GM10248 (cell line): ENCODE measurements around the gene NYAP1.

Experiments
- CTCF ChIA-PET: fragments of 300-600 bp; sonication (Branson Sonifier 250); formaldehyde crosslinking; extraction: SDS; loops from one replicate; lab custom pipeline; 2021; ENCODE audit warnings: antibody characterized with exemption; lab: Yijun Ruan, JAX
- POLR2A ChIA-PET: fragments of 350-650 bp; sonication (Branson Sonifier 250); formaldehyde crosslinking; extraction: SDS; loops from one replicate; lab custom pipeline; 2020; ENCODE audit warnings: antibody characterized with exemption; lab: Yijun Ruan, JAX
- DNase-seq: peaks from one replicate; pipeline ENCODE4 v3.0.0; 2012; ENCODE audit errors: extremely low spot score
- TF ChIP-seq, protein P1 (sequence below): IDR thresholded peaks from 2 replicates; pipeline ENCODE4 v1.5.1; 2012; ENCODE audit warnings: mild to moderate bottlenecking, low read depth; ENCODE audit errors: extremely low read depth, missing control alignments, control extremely low read depth

NYAP1 gene

GRCh38 chr7:100471021-100471420 lies 12.7 kb upstream of the NYAP1 start:
- TF ChIP-seq, protein P1, sequence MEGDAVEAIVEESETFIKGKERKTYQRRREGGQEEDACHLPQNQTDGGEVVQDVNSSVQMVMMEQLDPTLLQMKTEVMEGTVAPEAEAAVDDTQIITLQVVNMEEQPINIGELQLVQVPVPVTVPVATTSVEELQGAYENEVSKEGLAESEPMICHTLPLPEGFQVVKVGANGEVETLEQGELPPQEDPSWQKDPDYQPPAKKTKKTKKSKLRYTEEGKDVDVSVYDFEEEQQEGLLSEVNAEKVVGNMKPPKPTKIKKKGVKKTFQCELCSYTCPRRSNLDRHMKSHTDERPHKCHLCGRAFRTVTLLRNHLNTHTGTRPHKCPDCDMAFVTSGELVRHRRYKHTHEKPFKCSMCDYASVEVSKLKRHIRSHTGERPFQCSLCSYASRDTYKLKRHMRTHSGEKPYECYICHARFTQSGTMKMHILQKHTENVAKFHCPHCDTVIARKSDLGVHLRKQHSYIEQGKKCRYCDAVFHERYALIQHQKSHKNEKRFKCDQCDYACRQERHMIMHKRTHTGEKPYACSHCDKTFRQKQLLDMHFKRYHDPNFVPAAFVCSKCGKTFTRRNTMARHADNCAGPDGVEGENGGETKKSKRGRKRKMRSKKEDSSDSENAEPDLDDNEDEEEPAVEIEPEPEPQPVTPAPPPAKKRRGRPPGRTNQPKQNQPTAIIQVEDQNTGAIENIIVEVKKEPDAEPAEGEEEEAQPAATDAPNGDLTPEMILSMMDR, result no peak
- ChIA-PET POLR2A (interaction anchor here (0.6 kb wide), 1 partner anchor 94 kb away, joined by 4 read pairs; no protein-coding TSS in a partner anchor), CTCF (interaction anchor here (0.6 to 4.8 kb wide), 6 partner anchors 11 to 118 kb away, joined by 3 to 46 read pairs (median 15); partner anchors contain the start of genes FBXO24 and LRCH4)
- DNase-seq, result no peak

DNA sequence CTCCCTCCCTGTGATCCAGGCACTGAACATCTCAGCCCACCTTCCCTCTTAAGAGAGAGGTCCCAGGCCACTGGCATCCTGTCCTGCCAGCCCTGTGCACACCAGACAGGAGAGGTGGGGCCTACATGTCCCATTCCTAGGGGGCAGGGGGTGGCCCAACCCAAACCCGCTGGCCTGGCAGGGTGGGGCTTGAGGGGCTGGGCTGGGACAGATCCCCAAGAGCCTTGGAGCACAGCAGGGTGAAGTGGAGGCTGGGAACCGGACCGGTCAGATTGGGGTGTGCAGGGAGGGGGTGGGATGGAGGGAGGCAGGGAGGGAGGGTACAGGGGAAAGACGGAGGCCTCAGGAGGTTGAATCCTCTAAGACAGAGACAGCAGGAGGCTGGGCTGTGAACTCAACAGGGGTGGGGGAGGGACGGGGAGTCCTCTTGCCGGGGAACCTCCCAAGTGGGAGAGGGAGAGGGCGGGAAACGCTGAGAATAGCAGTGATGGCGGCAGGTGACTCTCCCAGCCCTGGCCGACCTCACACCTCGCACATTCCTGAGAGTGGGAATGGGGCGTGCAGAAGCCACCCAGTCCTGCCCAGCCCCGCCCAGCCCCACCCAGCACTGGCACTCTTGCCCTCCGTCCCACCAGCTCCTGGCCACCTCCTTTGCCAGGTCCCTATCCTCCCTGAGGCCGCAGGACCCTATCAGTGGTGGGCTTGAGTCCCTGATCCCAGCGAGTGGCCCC lies 11.4 kb upstream of the NYAP1 start:
- POLR2A ChIA-PET, result no interaction called here
- DNase-seq, result no peak
- CTCF ChIA-PET, result interaction anchor here (2.3 to 2.8 kb wide), 2 partner anchors 10 to 233 kb away, joined by 6 to 10 read pairs; partner anchors contain the start of gene POP7
- TF ChIP-seq, protein P1, result no peak

DNA sequence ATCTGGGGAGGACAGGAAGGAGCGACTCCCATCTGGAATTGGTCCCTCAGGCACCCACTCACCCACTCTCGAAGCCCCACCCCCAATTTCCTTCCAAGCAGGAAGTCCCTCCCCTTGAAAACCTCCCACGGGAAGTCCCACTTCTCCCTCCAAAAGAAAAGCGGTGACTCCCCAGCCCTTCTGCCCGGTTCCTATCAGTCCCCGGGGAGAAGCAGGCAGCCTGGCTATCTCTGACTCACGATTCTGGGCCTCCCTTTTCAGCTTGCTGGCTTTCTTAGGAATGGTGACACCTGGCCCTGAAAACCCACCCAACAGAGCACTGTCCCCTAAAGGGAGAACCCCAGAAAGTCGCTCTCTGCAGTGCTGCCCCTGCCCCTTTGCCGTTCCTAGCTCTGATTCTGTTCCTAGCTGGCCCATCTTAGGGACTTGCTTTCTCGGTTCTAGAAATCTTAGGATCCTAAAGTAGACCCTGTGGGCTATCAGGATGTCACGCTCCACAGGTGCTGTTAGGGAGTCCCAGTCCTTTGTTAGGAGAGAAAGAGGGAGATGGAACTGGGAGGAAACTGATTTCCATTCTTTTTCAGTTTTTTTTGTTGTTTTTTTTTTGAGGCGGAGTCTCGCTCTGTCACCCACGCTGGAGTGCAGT lies 10.8 kb upstream of the NYAP1 start:
- CTCF ChIA-PET, result interaction anchor here (1.0 to 6.8 kb wide), 6 partner anchors 10 to 232 kb away, joined by 3 to 49 read pairs (median 5); partner anchors contain the start of gene POP7
- TF ChIP-seq, protein P1, result no peak
- DNase-seq, result peak; percentile 62
- POLR2A ChIA-PET, result no interaction called here

GRCh38 chr7:100475549-100475948 lies 8.2 kb upstream of the NYAP1 start:
- TF ChIP-seq, protein P1, result no peak
- peak; percentile 59 for DNase-seq
- CTCF ChIA-PET, result interaction anchor here (1.1 to 6.8 kb wide), 3 partner anchors 52 to 250 kb away, joined by 3 to 49 read pairs (median 4); no protein-coding TSS in a partner anchor
- POLR2A ChIA-PET, result interaction anchor here (0.6 kb wide), 2 partner anchors 74 to 150 kb away, joined by 5 to 10 read pairs; no protein-coding TSS in a partner anchor

- TF ChIP-seq, protein P1, result no peak
- DNase-seq, result no peak
- ChIA-PET CTCF (interaction anchor here (0.9 to 6.8 kb wide), 5 partner anchors 51 to 249 kb away, joined by 3 to 49 read pairs (median 3); no protein-coding TSS in a partner anchor), POLR2A (no interaction called here)
These were observed 7.5 kb upstream of the NYAP1 start for GRCh38 chr7:100476101-100476780.
